Esophagus (tissue), 2 donors: ENCODE measurements around the gene CASZ1. TPM values are rescaled to one million over a fixed set of nuclear protein-coding genes. Genes with fewer than 3 reads are reported as not detected.
A peak's percentile ranks its signal among the peaks of the same experiment; 100 is the strongest.

Experiments used
- H3K27ac ChIP-seq, 2 donors: one replicate each; pipeline ENCODE4 v1.5.1; 2013; ENCODE audit warnings: low read depth in 2 of 2, mild to moderate bottlenecking in 2 of 2, inconsistent platforms in 1 of 2, low read length in 1 of 2, moderate library complexity in 1 of 2
- H3K27me3 ChIP-seq, 2 donors: one replicate each; pipeline ENCODE4 v1.6.1; 2013; ENCODE audit warnings: low read length in 2 of 2, control low read depth in 1 of 2, mild to moderate bottlenecking in 1 of 2; ENCODE audit not compliant: insufficient read depth in 2 of 2, control insufficient read depth in 1 of 2
- H3K36me3 ChIP-seq, 2 donors: one replicate each; pipeline ENCODE4 v1.6.1; 2013; ENCODE audit warnings: low read length in 1 of 2; ENCODE audit not compliant: control insufficient read depth in 2 of 2, insufficient read depth in 2 of 2
- H3K4me1 ChIP-seq, 2 donors: one replicate each; pipeline ENCODE4 v1.6.1; 2013; ENCODE audit warnings: low read length in 1 of 2; ENCODE audit not compliant: control insufficient read depth in 2 of 2, insufficient read depth in 2 of 2
- H3K4me3 ChIP-seq, 2 donors: one replicate each; pipeline ENCODE4 v1.5.1; 2013; ENCODE audit warnings: low read length in 2 of 2, mild to moderate bottlenecking in 2 of 2, low read depth in 1 of 2, moderate library complexity in 1 of 2
- H3K9me3 ChIP-seq, 2 donors: one replicate each; pipeline ENCODE4 v1.6.1; 2013; ENCODE audit warnings: mild to moderate bottlenecking in 2 of 2, low read depth in 1 of 2, low read length in 1 of 2, moderate library complexity in 1 of 2; ENCODE audit not compliant: control insufficient read depth in 2 of 2, insufficient read depth in 1 of 2
- WGBS, 2 donors: extraction: QIAGEN DNeasy Blood & Tissue Kit; methylation state at CpG; one replicate each; pipeline ENCODE4 v1.1.7; 2013; 5-methylcytosine and 5-hydroxymethylcytosine counted together
- polyA plus RNA-seq, 2 donors: library from polyadenylated mRNA; stranded (reverse); fragments of 200-250 nt; gene quantifications; one replicate each; pipeline ENCODE4 v1.2.3, GENCODE V29; 2013
- donor health status: healthy with polysubstance abuse.
- donor health status: Bipolar disorder and iron deficiency.

CASZ1 gene
- polyA plus RNA-seq, 2 donors: 10.8 to 18.1 TPM

- H3K4me3 ChIP-seq: no peak overlapping the region
- no peaks in the 10 kb centered on the region for H3K27me3 ChIP-seq
- H3K4me1 ChIP-seq: peaks cover 5 to 16% of the 10 kb centered on the region in 2 donors
- H3K27ac ChIP-seq: peak overlapping the region; percentile 47 to 80
- H3K9me3 ChIP-seq: no peaks in the 10 kb centered on the region
- 63 to 73% methylated on average over 35 to 40 of the region's 40 CpGs for WGBS, 2 donors
- peaks cover 0 to 25% of the 10 kb centered on the region in 2 donors for H3K36me3 ChIP-seq
Measured at GRCh38 chr1:10667861-10668761, 128.3 kb downstream of the CASZ1 start.

- H3K4me1 ChIP-seq: peaks cover 0 to 11% of the 10 kb centered on the region in 2 donors
- H3K36me3 ChIP-seq: peaks cover 0 to 28% of the 10 kb centered on the region in 2 donors
- H3K27ac ChIP-seq: peak overlapping the region; percentile 26 to 60
- no peaks in the 10 kb centered on the region for H3K27me3 ChIP-seq
- WGBS, 2 donors: 81% methylated on average over 36 of the region's 36 CpGs
- no peaks in the 10 kb centered on the region for H3K9me3 ChIP-seq
- no peak overlapping the region for H3K4me3 ChIP-seq
Measured at GRCh38 chr1:10665930-10666850, 130.3 kb downstream of the CASZ1 start.

GRCh38 chr1:10665226-10665625 is 131.2 kb downstream of the CASZ1 start:
- H3K27ac ChIP-seq: peak overlapping the region; percentile 13 to 60
- peaks cover 0 to 11% of the 10 kb centered on the region in 2 donors for H3K4me1 ChIP-seq

GRCh38 chr1:10664251-10664650 is 132.2 kb downstream of the CASZ1 start:
- 69 to 74% methylated on average over 14 to 15 of the region's 15 CpGs for WGBS, 2 donors
- peaks cover 4 to 39% of the 10 kb centered on the region in 2 donors for H3K36me3 ChIP-seq

More at GRCh38 chr1:10665226-10665625, 131.2 kb downstream of the CASZ1 start:
- 94 to 95% methylated on average over 31 of the region's 31 CpGs for WGBS, 2 donors
- Histone ChIP-seq H3K4me3 (no peak overlapping the region), H3K9me3 (no peaks in the 10 kb centered on the region), H3K27me3 (no peaks in the 10 kb centered on the region), H3K36me3 (peaks cover 0 to 30% of the 10 kb centered on the region in 2 donors)

GRCh38 chr1:10663678-10664035 is 132.8 kb downstream of the CASZ1 start:
- Histone ChIP-seq H3K4me3 (no peak overlapping the region), H3K36me3 (peaks cover 8 to 45% of the 10 kb centered on the region in 2 donors), H3K4me1 (peaks cover 0 to 11% of the 10 kb centered on the region in 2 donors), H3K27ac (peak overlapping the region; percentile 19 to 57), H3K9me3 (no peaks in the 10 kb centered on the region), H3K27me3 (no peaks in the 10 kb centered on the region)
- WGBS, 2 donors: 44 to 51% methylated on average over 15 of the region's 15 CpGs

More at GRCh38 chr1:10664251-10664650, 132.2 kb downstream of the CASZ1 start:
- H3K9me3 ChIP-seq: no peaks in the 10 kb centered on the region
- no peak overlapping the region for H3K4me3 ChIP-seq
- peak overlapping the region; percentile 19 to 57 for H3K27ac ChIP-seq
- H3K4me1 ChIP-seq: peaks cover 0 to 11% of the 10 kb centered on the region in 2 donors
- H3K27me3 ChIP-seq: no peaks in the 10 kb centered on the region

GRCh38 chr1:10662824-10663677 is 133.4 kb downstream of the CASZ1 start:
- peaks cover 8 to 51% of the 10 kb centered on the region in 2 donors for H3K36me3 ChIP-seq
- peaks cover 0 to 11% of the 10 kb centered on the region in 2 donors for H3K4me1 ChIP-seq
- no peaks in the 10 kb centered on the region for H3K27me3 ChIP-seq
- H3K4me3 ChIP-seq: no peak overlapping the region
- no peaks in the 10 kb centered on the region for H3K9me3 ChIP-seq
- H3K27ac ChIP-seq: peak overlapping the region; percentile 1 to 2
- 76 to 77% methylated on average over 26 of the region's 26 CpGs for WGBS, 2 donors

- peaks cover 0 to 11% of the 10 kb centered on the region in 2 donors for H3K4me1 ChIP-seq
- no peak overlapping the region for H3K27ac ChIP-seq
- 95 to 96% methylated on average over 8 of the region's 8 CpGs for WGBS, 2 donors
- H3K36me3 ChIP-seq: peaks cover 8 to 52% of the 10 kb centered on the region in 2 donors
- no peaks in the 10 kb centered on the region for H3K27me3 ChIP-seq
- no peak overlapping the region for H3K4me3 ChIP-seq
- H3K9me3 ChIP-seq: no peaks in the 10 kb centered on the region
Measured at GRCh38 chr1:10662090-10662688, 134.3 kb downstream of the CASZ1 start.

GRCh38 chr1:10661453-10661852 is 135.0 kb downstream of the CASZ1 start:
- peaks cover 0 to 7% of the 10 kb centered on the region in 2 donors for H3K4me1 ChIP-seq
- H3K27me3 ChIP-seq: no peaks in the 10 kb centered on the region
- 90 to 93% methylated on average over 5 of the region's 5 CpGs for WGBS, 2 donors
- no peak overlapping the region for H3K27ac ChIP-seq
- H3K9me3 ChIP-seq: no peaks in the 10 kb centered on the region
- H3K36me3 ChIP-seq: peaks cover 8 to 50% of the 10 kb centered on the region in 2 donors
- no peak overlapping the region for H3K4me3 ChIP-seq
